DOHH2 (cell line): Measurements from ENCODE around the gene DHRS12.

Experiments
- H3F3A ChIP-seq: fragments of 200-600 bp; sonication (generic), shearing (Covaris generic); 2 replicates; pipeline ENCODE4 v1.6.0; 2016; ENCODE audit warnings: antibody characterized with exemption, mild to moderate bottlenecking; ENCODE audit not compliant: control insufficient read depth, insufficient read depth
- H3K27ac ChIP-seq: fragments of 200-600 bp; sonication (generic); 2 replicates; pipeline ENCODE4 v1.5.1; 2014; ENCODE audit warnings: low read depth, mild to moderate bottlenecking, low read length, moderate library complexity
- H3K27me3 ChIP-seq: fragments of 200-600 bp; sonication (generic); 2 replicates; pipeline ENCODE4 v1.6.1; 2014; ENCODE audit warnings: mild to moderate bottlenecking, low read length, mixed read lengths; ENCODE audit not compliant: control insufficient read depth
- H3K36me3 ChIP-seq: fragments of 200-600 bp; sonication (generic); 2 replicates; pipeline ENCODE4 v1.6.1; 2014; ENCODE audit warnings: mild to moderate bottlenecking, low read length, moderate library complexity, mixed read lengths; ENCODE audit not compliant: control insufficient read depth
- H3K4me1 ChIP-seq: fragments of 200-600 bp; sonication (generic); 2 replicates; pipeline ENCODE4 v1.6.1; 2014; ENCODE audit warnings: mild to moderate bottlenecking, low read length, mixed read lengths; ENCODE audit not compliant: control insufficient read depth
- H3K4me2 ChIP-seq: fragments of 200-600 bp; sonication (generic); 2 replicates; pipeline ENCODE4 v1.6.0; 2014; ENCODE audit warnings: mild to moderate bottlenecking, low read length, moderate library complexity
- H3K4me3 ChIP-seq: fragments of 200-600 bp; sonication (generic); 2 replicates; pipeline ENCODE4 v1.5.1; 2014; ENCODE audit warnings: mild to moderate bottlenecking, low read length, mixed read lengths
- H3K79me2 ChIP-seq: fragments of 200-600 bp; sonication (generic); 2 replicates; pipeline ENCODE4 v1.6.1; 2014; ENCODE audit warnings: mild to moderate bottlenecking, low read length, mixed read lengths; ENCODE audit not compliant: control insufficient read depth
- H3K9me2 ChIP-seq: fragments of 200-600 bp; sonication (generic); replicated peaks from 2 replicates; pipeline ENCODE4 v1.6.1; 2014; ENCODE audit warnings: mild to moderate bottlenecking, low read length, mixed read lengths; ENCODE audit not compliant: control insufficient read depth
- H3K9me3 ChIP-seq: fragments of 200-600 bp; sonication (generic); 2 replicates; pipeline ENCODE4 v1.6.1; 2014; ENCODE audit warnings: antibody characterized with exemption, low read length, mixed read lengths; ENCODE audit not compliant: control insufficient read depth, insufficient read depth
- H4K20me1 ChIP-seq: fragments of 200-600 bp; sonication (generic); 2 replicates; pipeline ENCODE4 v1.6.0; 2014; ENCODE audit warnings: low read depth, mild to moderate bottlenecking, antibody characterized with exemption, low read length, moderate library complexity; ENCODE audit not compliant: control insufficient read depth, insufficient read depth
- CTCF ChIP-seq: fragments of 200-600 bp; sonication (generic); IDR thresholded peaks from one replicate; pipeline ENCODE4 v1.5.1; 2014; ENCODE audit warnings: antibody characterized with exemption, mild to moderate bottlenecking, low read depth, low read length; ENCODE audit not compliant: poor library complexity, severe bottlenecking
- EZH2phosphoT487 ChIP-seq: fragments of 200-600 bp; sonication (generic); IDR thresholded peaks from 2 replicates; pipeline ENCODE4 v1.6.1; 2017; ENCODE audit warnings: borderline replicate concordance, mild to moderate bottlenecking, antibody characterized with exemption, low read length, moderate library complexity, mixed read lengths

Gene DHRS12

GRCh38 chr13:51772105-51772455 lies 31.9 kb downstream of the DHRS12 start:
- Histone ChIP-seq H3K27ac (no peak overlapping the region), H4K20me1 (no peaks in the 10 kb centered on the region), H3K4me2 (no peak overlapping the region), H3F3A (no peaks in the 10 kb centered on the region), H3K9me2 (no peaks in the 10 kb centered on the region), H3K4me3 (no peak overlapping the region), H3K9me3 (no peaks in the 10 kb centered on the region), H3K36me3 (no peaks in the 10 kb centered on the region), H3K27me3 (peaks cover 7% of the 10 kb centered on the region; the same call in 1 of the 2 replicates), H3K79me2 (no peaks in the 10 kb centered on the region), H3K4me1 (no peaks in the 10 kb centered on the region)
- TF ChIP-seq EZH2phosphoT487 (no peak), CTCF (no peak)

GRCh38 chr13:51771418-51772104 lies 32.4 kb downstream of the DHRS12 start:
- H3K27ac ChIP-seq = no peak overlapping the region
- H3K27me3 ChIP-seq = peaks cover 7% of the 10 kb centered on the region; the same call in 1 of the 2 replicates
- H3K9me3 ChIP-seq = no peaks in the 10 kb centered on the region
- H3K4me1 ChIP-seq = no peaks in the 10 kb centered on the region
- H3F3A ChIP-seq = no peaks in the 10 kb centered on the region
- H3K4me2 ChIP-seq = no peak overlapping the region
- no peak overlapping the region for H3K4me3 ChIP-seq
- TF ChIP-seq CTCF (no peak), EZH2phosphoT487 (no peak)
- no peaks in the 10 kb centered on the region for H3K36me3 ChIP-seq
- no peaks in the 10 kb centered on the region for H3K79me2 ChIP-seq
- H3K9me2 ChIP-seq = no peaks in the 10 kb centered on the region
- no peaks in the 10 kb centered on the region for H4K20me1 ChIP-seq

DNA sequence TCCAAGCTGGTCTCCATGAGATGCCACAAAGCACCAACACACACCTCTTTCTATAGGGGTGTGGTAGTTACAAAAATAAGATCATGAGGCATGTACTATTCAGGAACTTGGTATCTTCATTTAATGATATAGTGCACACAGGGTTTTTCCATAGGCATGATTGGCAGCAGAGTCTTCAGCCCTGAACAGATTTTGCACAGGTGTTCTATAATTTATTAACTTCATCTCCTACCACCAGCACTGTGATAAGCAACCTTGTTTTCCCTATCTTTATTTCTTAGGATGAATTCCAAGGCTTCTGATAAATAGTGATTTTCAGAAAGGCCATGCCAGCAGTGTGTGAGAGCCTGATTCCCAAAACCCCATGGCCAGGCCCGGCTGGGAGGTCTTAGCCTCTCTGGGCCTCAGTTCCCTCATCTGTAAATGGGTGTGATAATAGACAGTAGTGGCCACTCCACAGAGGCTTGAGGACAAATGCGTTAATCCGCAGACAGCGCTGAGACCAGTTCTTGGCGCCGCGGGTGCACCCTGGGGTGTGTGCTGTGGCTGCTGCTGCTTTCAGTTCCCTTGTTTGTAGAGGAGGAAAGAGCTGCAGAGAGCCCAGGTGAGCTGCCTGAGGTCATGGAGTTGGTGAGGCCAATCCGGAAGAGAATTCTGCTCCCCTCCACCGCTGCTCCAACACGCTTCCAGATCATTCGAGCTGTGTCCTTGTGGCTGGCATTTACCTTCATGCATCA lies 33.1 kb downstream of the DHRS12 start:
- no peaks in the 10 kb centered on the region for H3K9me3 ChIP-seq
- no peaks in the 10 kb centered on the region for H3K9me2 ChIP-seq
- no peaks in the 10 kb centered on the region for H3K79me2 ChIP-seq
- no peak overlapping the region for H3K4me2 ChIP-seq
- TF ChIP-seq CTCF (no peak), EZH2phosphoT487 (no peak)
- no peaks in the 10 kb centered on the region for H3K4me1 ChIP-seq
- H3F3A ChIP-seq = no peaks in the 10 kb centered on the region
- H3K27me3 ChIP-seq = peaks cover 7% of the 10 kb centered on the region; the same call in 1 of the 2 replicates
- no peak overlapping the region for H3K27ac ChIP-seq
- no peak overlapping the region for H3K4me3 ChIP-seq
- no peaks in the 10 kb centered on the region for H4K20me1 ChIP-seq
- no peaks in the 10 kb centered on the region for H3K36me3 ChIP-seq
